Regular cardiac myocyte (primary cell): ENCODE measurements around the gene H2BW1. TPM values are rescaled to one million over a fixed set of nuclear protein-coding genes. Genes with fewer than 3 reads are reported as not detected.

Experiments
- total RNA-seq: library from RNA; depleted of rRNA; stranded (reverse); fragments of >200 nt; gene quantifications from 2 replicates; pipeline ENCODE4 v1.2.3, GENCODE V29; 2014

H2BW1 gene
- total RNA-seq = not detected in 2 replicates

GRCh38 chrX:104013606-104014005 is at the start of gene H2BW1:
Gene H2BW1 (minus strand): TSS chrX:104013708. CDS start chrX:104013576, 132 bp downstream.

GRCh38 chrX:104039689-104040505 is 26.4 kb upstream of the H2BW1 start, which contains the start of gene H2BW2:
Gene H2BW2 (plus strand): TSS chrX:104039956. CDS start chrX:104039995, 39 bp downstream.

GRCh38 chrX:103962411-103963278 is 50.9 kb downstream of the H2BW1 start, which contains the start of gene TMSB15B:
Gene TMSB15B (plus strand): TSS chrX:103962627.

Other genes with a start within 250 kb of the H2BW1 start
- gene PLP1, start 236.9 kb downstream of the H2BW1 start, total RNA-seq = under 0.01 and 0.28 TPM in 2 replicates
- gene RAB9B, start 181.5 kb downstream of the H2BW1 start, total RNA-seq = 0.96 and 2.0 TPM in 2 replicates
- gene TMSB15B, start 51.1 kb downstream of the H2BW1 start, total RNA-seq = 2.5 and 2.8 TPM in 2 replicates
- not detected in 2 replicates for gene H2BW2, start 26.2 kb upstream of the H2BW1 start, total RNA-seq
- gene TMSB15C, start 62.5 kb upstream of the H2BW1 start, total RNA-seq = 2.3 and 3.1 TPM in 2 replicates
- gene ZCCHC18, start 98.8 kb upstream of the H2BW1 start, total RNA-seq = 0.19 and 3.1 TPM in 2 replicates
- 5.8 and 9.0 TPM in 2 replicates for gene SLC25A53, start 143.3 kb upstream of the H2BW1 start, total RNA-seq
- gene FAM199X, start 152.7 kb upstream of the H2BW1 start, total RNA-seq = 25.9 and 28.8 TPM in 2 replicates
- not detected in 2 replicates for gene ESX1, start 241.2 kb upstream of the H2BW1 start, total RNA-seq